GM20000 (cell line): ENCODE results near the gene MKNK1.

ENCODE experiments used
- DNase-seq: peaks from one replicate; pipeline ENCODE4 v3.0.0; 2012; ENCODE audit warnings: low spot score
- CTCF ChIP-seq: IDR thresholded peaks from 2 replicates; pipeline ENCODE4 v1.5.1; 2012; ENCODE audit warnings: mild to moderate bottlenecking, control low read depth; ENCODE audit errors: extremely low read depth, missing control alignments

Gene MKNK1

GRCh38 chr1:46580140-46580903 lies 23.7 kb downstream of the MKNK1 start:
- TF ChIP-seq CTCF = no peak
- DNase-seq = no peak

DNA sequence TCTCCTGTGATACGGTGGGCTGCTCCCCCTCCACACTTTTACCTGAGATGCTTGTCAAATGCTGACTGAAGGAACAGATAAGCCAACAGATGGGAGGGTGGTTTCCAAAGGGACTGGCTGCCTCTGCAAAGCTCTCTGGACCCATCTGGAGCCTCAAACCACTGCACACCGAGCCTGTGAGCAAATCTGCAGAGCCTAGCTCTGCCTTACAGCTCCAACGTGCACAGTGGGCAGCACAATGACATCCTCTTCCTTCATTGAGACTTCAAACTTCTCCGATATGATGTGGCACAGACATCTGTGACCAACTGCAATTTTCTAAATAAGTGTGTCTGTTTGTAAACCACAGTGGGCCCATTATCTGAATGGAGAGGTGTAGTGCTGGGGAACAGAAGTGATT lies 26.4 kb downstream of the MKNK1 start:
- TF ChIP-seq CTCF = no peak
- DNase-seq = no peak

GRCh38 chr1:46576596-46576995 lies 27.5 kb downstream of the MKNK1 start:
- TF ChIP-seq CTCF = no peak
- no peak for DNase-seq

- no peak for TF ChIP-seq CTCF
These were observed 28.3 kb downstream of the MKNK1 start for GRCh38 chr1:46575778-46576177.

GRCh38 chr1:46575300-46575699 lies 28.8 kb downstream of the MKNK1 start:
- TF ChIP-seq CTCF = no peak
- DNase-seq = no peak

More at GRCh38 chr1:46575778-46576177, 28.3 kb downstream of the MKNK1 start:
- no peak for DNase-seq

DNA sequence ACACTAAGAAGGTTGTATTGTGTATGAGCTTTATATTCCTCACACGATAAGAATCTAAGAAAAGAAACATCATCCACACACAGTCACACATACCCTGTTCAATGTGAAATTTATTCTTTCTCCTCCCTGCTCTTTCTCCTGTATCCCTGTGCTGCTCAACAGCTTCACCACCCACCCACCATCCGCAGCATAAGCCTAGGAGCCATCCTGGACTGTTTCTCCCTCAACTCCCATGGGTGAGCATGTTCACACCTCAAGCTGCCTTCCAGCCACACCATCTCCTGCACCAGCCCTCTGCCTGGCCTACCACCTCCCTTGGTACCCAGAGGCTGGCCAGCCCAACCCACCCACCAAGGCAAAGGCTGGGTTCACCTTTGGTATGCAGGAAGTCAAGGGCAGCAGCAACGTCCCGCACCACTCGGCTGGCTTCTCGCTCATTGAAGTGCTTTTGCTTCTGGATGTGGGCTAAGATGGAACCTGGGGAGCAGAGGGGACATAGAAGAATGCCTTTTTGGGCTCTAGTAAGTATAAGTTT lies 32.3 kb downstream of the MKNK1 start:
- TF ChIP-seq CTCF = no peak
- no peak for DNase-seq

GRCh38 chr1:46569884-46570725 lies 34.0 kb downstream of the MKNK1 start:
- no peak for TF ChIP-seq CTCF
- no peak for DNase-seq
